K562 (cell line): ENCODE results near the gene EIF3I. TPM values are rescaled to one million over a fixed set of nuclear protein-coding genes. Genes with fewer than 3 reads are reported as not detected.

Source experiments
- ATF7 ChIP-seq: fragments of 450-650 bp; IDR thresholded peaks from 2 replicates; pipeline ENCODE4 v1.7.1; 2014; ENCODE audit warnings: mild to moderate bottlenecking, moderate library complexity
- BCLAF1 ChIP-seq, 2 experiments: fragments of 450-650 bp in 1 of 2; IDR thresholded peaks; 2 replicates each; pipeline ENCODE4 v1.6.1; 2011 to 2017; ENCODE audit warnings: low read depth in 2 of 2, antibody characterized with exemption in 1 of 2, borderline replicate concordance in 1 of 2, low read length in 1 of 2, mild to moderate bottlenecking in 1 of 2, mixed read lengths in 1 of 2; ENCODE audit not compliant: control insufficient read depth in 1 of 2
- CC2D1A ChIP-seq: fragments of 450-650 bp; IDR thresholded peaks from 2 replicates; pipeline ENCODE4 v1.6.1; 2017; ENCODE audit warnings: mild to moderate bottlenecking
- EGR1 ChIP-seq: fragments of 450-650 bp; conservative IDR thresholded peaks from 2 replicates; pipeline ENCODE4 v1.6.1; 2017; ENCODE audit warnings: mild to moderate bottlenecking
- MTA2 ChIP-seq: fragments of 450-650 bp; IDR thresholded peaks from 2 replicates; pipeline ENCODE4 v1.6.1; 2016; ENCODE audit warnings: low read depth
- NEUROD1 ChIP-seq: fragments of 150-350 bp; IDR thresholded peaks from 2 replicates; pipeline ENCODE4 v1.6.1; 2014; ENCODE audit warnings: borderline replicate concordance, low read length, low read depth; ENCODE audit not compliant: partially characterized antibody
- NFRKB ChIP-seq: fragments of 450-650 bp; IDR thresholded peaks from 2 replicates; pipeline ENCODE4 v1.6.1; 2016; ENCODE audit warnings: low read depth
- NFXL1 ChIP-seq: fragments of 450-650 bp; formaldehyde crosslinking; IDR thresholded peaks from 2 replicates; pipeline ENCODE4 v1.4.0; 2021; ENCODE audit warnings: mild to moderate bottlenecking
- NR2C2 ChIP-seq, 2 experiments: fragments of 200-800 bp in 1 of 2; sonication (Bioruptor generic) in 1 of 2; sonication (generic) in 1 of 2; formaldehyde crosslinking in 1 of 2; IDR thresholded peaks; 2 replicates each; pipeline versions ENCODE4 v1.6.1 to v1.8.0; 2016 to 2022; ENCODE audit warnings: mild to moderate bottlenecking in 1 of 2, missing compliant biosample characterization in 1 of 2, missing genetic modification characterization in 1 of 2, missing genetic modification reagents in 1 of 2
- PHF20 ChIP-seq: fragments of 450-650 bp; IDR thresholded peaks from 2 replicates; pipeline ENCODE4 v1.6.1; 2018; ENCODE audit not compliant: partially characterized antibody
- RBM34 ChIP-seq: fragments of 200-400 bp; formaldehyde crosslinking; IDR thresholded peaks from 2 replicates; pipeline ENCODE4 v1.6.1; 2018; ENCODE audit warnings: low read length, borderline replicate concordance; ENCODE audit not compliant: insufficient read depth
- SLC30A9 ChIP-seq: fragments of 250-450 bp; sonication (Bioruptor Pico); IDR thresholded peaks from 2 replicates; pipeline ENCODE4 v1.8.0; 2022; ENCODE audit warnings: mild to moderate bottlenecking, moderate library complexity
- SRSF9 ChIP-seq: fragments of 200-400 bp; formaldehyde crosslinking; IDR thresholded peaks from 2 replicates; pipeline ENCODE4 v1.6.1; 2017; ENCODE audit warnings: low read depth, low read length, borderline replicate concordance
- TAF7 ChIP-seq: fragments of 450-650 bp; IDR thresholded peaks from 2 replicates; pipeline ENCODE4 v1.6.1; 2016; ENCODE audit warnings: missing genetic modification characterization, missing compliant biosample characterization
- TAL1 ChIP-seq: fragments of 450-650 bp; IDR thresholded peaks from 2 replicates; pipeline ENCODE4 v1.6.1; 2016; ENCODE audit warnings: mild to moderate bottlenecking
- TCFL5 ChIP-seq: fragments of 250-450 bp; sonication (Bioruptor Pico); conservative IDR thresholded peaks from 2 replicates; pipeline ENCODE4 v1.6.1; 2021; ENCODE audit warnings: mild to moderate bottlenecking, moderate library complexity, matching md5 sums
- TEAD4 ChIP-seq, 2 experiments: sonication (generic) in 1 of 2; formaldehyde crosslinking in 1 of 2; IDR thresholded peaks; 2 replicates each; pipeline versions ENCODE4 v1.6.1 to v1.8.0; 2012 to 2022; ENCODE audit warnings: borderline replicate concordance in 1 of 2, inconsistent platforms in 1 of 2, low read length in 1 of 2, mild to moderate bottlenecking in 1 of 2, missing genetic modification reagents in 1 of 2
- ZBTB17 ChIP-seq: fragments of 450-650 bp; formaldehyde crosslinking; IDR thresholded peaks from 2 replicates; pipeline ENCODE4 v1.4.0; 2020; ENCODE audit warnings: mild to moderate bottlenecking
- polyA plus RNA-seq, 8 experiments: library from polyadenylated mRNA; depleted of rRNA in 4 of 8; stranded (reverse) in 5 of 8; unstranded in 3 of 8; fragments of >200 nt; fragmentation: Nextera tagmentation in 2 of 8; fragmentation: Illumina TruSeq in 1 of 8; extraction: Ambion mirVana in 2 of 8; extraction: Trizol in 1 of 8; gene quantifications; 2 replicates each; pipeline versions ENCODE4 v1.2.1 to v1.2.3, GENCODE V29; 2011 to 2014; ENCODE audit warnings: inconsistent platforms in 1 of 8, missing spikeins in 1 of 8
- total RNA-seq, 7 experiments: library from RNA; depleted of rRNA in 6 of 7; stranded (reverse); fragments of >200 nt in 6 of 7; fragmentation: Illumina TruSeq in 2 of 7; extraction: Trizol in 2 of 7; gene quantifications; 2 replicates each; pipeline versions ENCODE4 v1.2.1 to v1.2.3, GENCODE V29; 2011 to 2021; ENCODE audit warnings: low replicate concordance in 1 of 7
- TF ChIP-seq, protein P1 (sequence below): sonication (generic); formaldehyde crosslinking; IDR thresholded peaks from 2 replicates; pipeline ENCODE4 v1.8.0; 2023; ENCODE audit warnings: mild to moderate bottlenecking, missing genetic modification reagents
- TF ChIP-seq, protein P2 (sequence below): fragments of 250-450 bp; sonication (Bioruptor Pico); IDR thresholded peaks from 2 replicates; pipeline ENCODE4 v1.8.0; 2021; ENCODE audit warnings: borderline replicate concordance, mild to moderate bottlenecking, moderate library complexity; ENCODE audit not compliant: poor library complexity, severe bottlenecking

Gene EIF3I
- total and polyA plus RNA-seq, 9 of the 15 experiments (the other 6 are each of a cell fraction or from before 2014, with no cell fraction given): 414 to 1,526 (median 635) TPM

DNA sequence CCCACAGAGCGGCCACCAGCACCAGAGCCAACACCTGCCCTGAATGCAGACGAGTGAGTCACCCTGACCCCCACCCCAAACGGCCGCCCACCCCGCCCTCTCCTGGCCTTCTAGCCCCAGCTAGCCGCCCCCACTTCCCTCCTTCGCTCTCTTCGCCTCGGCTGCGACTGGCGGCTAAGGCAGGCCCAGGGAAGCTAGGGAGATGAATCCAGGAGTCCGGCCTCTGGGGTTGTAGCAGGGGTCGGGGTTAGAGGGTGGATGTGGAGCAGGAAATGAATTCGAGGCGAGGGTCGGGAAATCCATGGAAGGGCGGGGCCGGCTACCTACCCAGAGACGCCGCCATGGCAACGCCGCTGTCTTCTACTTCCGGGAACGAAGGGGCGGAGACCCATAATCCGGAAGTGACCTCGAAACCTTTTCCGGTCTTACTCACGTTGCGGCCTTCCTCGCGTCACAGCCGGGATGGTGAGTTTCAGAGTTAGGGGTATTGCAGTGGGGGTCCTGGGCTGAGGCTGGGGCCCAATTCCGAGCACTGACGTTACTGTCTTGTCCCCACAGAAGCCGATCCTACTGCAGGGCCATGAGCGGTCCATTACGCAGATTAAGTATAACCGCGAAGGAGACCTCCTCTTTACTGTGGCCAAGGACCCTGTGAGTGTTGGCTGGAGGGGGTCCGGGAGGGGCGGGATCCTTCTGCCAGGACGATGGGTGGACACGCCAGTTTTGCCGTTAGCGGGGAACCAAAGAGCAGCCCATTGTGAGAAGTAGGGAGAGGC lies at the start of gene EIF3I, which contains the start of gene TMEM234 (continued):
- TF ChIP-seq ZBTB17 (CRISPR knock-in tag): 0 out of 2 replicates have a peak, but pooled peaks have one; percentile 8
- TF ChIP-seq TAF7 (tag): peak; percentile 74
- TF ChIP-seq NEUROD1: peak; percentile 21
- TF ChIP-seq, protein P1, sequence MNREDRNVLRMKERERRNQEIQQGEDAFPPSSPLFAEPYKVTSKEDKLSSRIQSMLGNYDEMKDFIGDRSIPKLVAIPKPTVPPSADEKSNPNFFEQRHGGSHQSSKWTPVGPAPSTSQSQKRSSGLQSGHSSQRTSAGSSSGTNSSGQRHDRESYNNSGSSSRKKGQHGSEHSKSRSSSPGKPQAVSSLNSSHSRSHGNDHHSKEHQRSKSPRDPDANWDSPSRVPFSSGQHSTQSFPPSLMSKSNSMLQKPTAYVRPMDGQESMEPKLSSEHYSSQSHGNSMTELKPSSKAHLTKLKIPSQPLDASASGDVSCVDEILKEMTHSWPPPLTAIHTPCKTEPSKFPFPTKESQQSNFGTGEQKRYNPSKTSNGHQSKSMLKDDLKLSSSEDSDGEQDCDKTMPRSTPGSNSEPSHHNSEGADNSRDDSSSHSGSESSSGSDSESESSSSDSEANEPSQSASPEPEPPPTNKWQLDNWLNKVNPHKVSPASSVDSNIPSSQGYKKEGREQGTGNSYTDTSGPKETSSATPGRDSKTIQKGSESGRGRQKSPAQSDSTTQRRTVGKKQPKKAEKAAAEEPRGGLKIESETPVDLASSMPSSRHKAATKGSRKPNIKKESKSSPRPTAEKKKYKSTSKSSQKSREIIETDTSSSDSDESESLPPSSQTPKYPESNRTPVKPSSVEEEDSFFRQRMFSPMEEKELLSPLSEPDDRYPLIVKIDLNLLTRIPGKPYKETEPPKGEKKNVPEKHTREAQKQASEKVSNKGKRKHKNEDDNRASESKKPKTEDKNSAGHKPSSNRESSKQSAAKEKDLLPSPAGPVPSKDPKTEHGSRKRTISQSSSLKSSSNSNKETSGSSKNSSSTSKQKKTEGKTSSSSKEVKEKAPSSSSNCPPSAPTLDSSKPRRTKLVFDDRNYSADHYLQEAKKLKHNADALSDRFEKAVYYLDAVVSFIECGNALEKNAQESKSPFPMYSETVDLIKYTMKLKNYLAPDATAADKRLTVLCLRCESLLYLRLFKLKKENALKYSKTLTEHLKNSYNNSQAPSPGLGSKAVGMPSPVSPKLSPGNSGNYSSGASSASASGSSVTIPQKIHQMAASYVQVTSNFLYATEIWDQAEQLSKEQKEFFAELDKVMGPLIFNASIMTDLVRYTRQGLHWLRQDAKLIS: peak; percentile 59; the same call in 1 of the 2 replicates
- peak; percentile 23; the same call in 1 of the 2 replicates for TF ChIP-seq MTA2
- TF ChIP-seq NR2C2 (CRISPR knock-in tag; IDR thresholded peaks at IDR 0.05): peak; percentile 94
- peak; percentile 99 for TF ChIP-seq NR2C2 (tag; IDR thresholded peaks at IDR 0.05)
- no peak; the same call in 1 of the 2 replicates for TF ChIP-seq NFXL1 (CRISPR knock-in tag)
- TF ChIP-seq PHF20: peak; percentile 95
- no peak for TF ChIP-seq SLC30A9 (CRISPR knock-in tag)
- no peak for TF ChIP-seq SRSF9
- no peak for TF ChIP-seq RBM34
- TF ChIP-seq, protein P2, sequence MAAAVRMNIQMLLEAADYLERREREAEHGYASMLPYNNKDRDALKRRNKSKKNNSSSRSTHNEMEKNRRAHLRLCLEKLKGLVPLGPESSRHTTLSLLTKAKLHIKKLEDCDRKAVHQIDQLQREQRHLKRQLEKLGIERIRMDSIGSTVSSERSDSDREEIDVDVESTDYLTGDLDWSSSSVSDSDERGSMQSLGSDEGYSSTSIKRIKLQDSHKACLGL (CRISPR knock-in tag): peak; percentile 14
- peak; percentile 90 for TF ChIP-seq EGR1
- TF ChIP-seq ATF7: peak; percentile 87
- TF ChIP-seq CC2D1A: 0 out of 2 replicates have a peak, but pooled peaks have one; percentile 3
- no peak for TF ChIP-seq TAL1
- TF ChIP-seq TCFL5 (CRISPR knock-in tag): no peak
- TF ChIP-seq TEAD4 (IDR thresholded peaks at IDR 0.05; ENCODE audit: low read length): no peak; the same call in 1 of the 2 replicates
- TF ChIP-seq TEAD4 (CRISPR knock-in tag; IDR thresholded peaks at IDR 0.05; ENCODE audit: borderline replicate concordance): no peak
- TF ChIP-seq BCLAF1 (IDR thresholded peaks at IDR 0.05; ENCODE audit: borderline replicate concordance in 1 of 2, control insufficient read depth in 1 of 2, low read depth in 2 of 2, low read length in 1 of 2): no peak; a peak in 1 of 4 replicates
- TF ChIP-seq NFRKB: peak; percentile 74; the same call in 1 of the 2 replicates
